Stimulated activated CD8-positive, alpha-beta memory T cell treated with anti-CD3 and anti-CD28 coated beads, Interleukin-7, amount 100 ng/mL, for 4 hours (primary cell): ENCODE measurements around the gene POLH.
"Not testable (repeated sequence)": the region's sequence is repeated elsewhere in the genome, so short reads cannot be mapped to it uniquely, and the experiment has no call there.

ENCODE experiments used
- DNase-seq, 2 donors: peaks; one replicate each; pipeline ENCODE4 v3.0.0-alpha.2; 2020; ENCODE audit warnings: low read depth in 2 of 2

Gene POLH

DNA sequence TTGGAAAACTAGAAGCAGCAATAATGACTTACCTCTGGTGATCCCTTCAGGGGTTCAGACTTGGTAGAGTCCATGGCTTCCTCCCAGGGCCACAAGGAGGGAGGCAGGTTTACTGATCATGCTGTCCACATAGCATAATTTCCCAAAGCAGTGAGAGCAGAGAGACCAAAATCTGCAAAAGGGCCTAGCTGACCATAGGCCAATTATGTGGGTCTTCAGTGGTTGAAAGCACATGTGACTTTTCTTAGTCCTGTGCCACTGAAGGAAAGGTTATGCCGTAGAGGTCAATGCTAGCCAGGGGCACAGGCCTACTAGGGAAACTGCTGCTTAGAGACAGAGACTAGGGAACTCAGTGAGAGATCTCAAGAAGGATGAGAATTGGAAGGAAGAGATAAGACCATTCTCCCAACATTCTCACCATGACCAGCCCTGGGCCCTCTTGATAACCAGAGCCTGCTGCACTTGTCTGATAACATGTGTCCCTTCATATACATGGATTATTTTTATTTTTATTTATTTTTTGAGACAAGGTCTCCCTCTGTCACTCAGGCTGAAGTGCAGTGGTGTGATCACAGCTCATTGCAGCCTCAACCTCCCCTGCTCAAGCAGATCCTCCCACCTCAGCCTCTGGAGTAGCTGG, 55.1 kb downstream of the POLH start:
- DNase-seq = no peak

DNA sequence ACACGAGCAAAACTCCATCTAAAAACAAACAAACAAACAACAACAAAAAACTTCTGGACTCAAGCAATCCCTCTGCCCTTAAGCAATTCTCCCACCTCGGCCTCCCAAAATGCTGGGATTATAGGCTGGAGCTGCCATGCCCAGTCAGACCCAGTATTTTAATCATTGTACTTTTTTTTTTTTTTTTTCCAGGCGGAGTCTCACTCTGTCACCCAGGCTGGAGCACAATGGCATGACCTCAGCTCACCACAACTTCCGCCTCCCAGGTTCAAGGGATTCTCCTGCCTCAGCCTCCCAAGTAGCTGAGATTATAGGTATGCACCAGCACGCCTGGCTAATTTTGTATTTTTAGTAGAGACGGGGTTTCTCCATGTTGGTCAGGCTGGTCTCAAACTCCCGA, 57.0 kb downstream of the POLH start:
- DNase-seq = not testable (repeated sequence)

DNA sequence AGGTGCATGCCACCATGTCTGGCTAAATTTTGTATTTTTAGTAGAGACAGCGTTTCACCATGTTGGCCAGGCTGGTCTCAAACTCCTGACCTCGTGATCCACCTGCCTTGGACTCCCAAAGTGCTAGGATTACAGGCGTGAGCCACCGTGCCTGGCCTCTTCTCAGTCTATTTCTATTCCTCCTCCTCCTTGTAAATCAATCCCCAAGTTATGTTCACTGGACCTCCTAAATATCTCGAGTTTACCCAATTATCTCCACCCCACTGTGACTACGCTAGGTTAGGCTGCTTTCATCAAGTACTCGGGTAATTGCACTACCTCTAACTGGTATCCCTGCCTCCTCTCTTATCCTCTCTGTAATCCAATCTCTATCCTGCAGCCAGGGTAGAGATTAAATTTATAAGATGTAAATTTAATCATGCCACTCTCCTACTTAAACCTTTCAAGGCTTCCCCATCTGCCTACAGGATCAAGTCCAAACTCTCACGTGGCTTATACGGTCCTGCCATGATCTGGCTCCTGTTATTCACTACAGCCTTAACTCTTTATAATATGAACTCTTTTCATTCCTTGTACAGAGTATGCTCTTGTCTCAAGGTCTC, 58.8 kb downstream of the POLH start:
- no peak for DNase-seq

DNA sequence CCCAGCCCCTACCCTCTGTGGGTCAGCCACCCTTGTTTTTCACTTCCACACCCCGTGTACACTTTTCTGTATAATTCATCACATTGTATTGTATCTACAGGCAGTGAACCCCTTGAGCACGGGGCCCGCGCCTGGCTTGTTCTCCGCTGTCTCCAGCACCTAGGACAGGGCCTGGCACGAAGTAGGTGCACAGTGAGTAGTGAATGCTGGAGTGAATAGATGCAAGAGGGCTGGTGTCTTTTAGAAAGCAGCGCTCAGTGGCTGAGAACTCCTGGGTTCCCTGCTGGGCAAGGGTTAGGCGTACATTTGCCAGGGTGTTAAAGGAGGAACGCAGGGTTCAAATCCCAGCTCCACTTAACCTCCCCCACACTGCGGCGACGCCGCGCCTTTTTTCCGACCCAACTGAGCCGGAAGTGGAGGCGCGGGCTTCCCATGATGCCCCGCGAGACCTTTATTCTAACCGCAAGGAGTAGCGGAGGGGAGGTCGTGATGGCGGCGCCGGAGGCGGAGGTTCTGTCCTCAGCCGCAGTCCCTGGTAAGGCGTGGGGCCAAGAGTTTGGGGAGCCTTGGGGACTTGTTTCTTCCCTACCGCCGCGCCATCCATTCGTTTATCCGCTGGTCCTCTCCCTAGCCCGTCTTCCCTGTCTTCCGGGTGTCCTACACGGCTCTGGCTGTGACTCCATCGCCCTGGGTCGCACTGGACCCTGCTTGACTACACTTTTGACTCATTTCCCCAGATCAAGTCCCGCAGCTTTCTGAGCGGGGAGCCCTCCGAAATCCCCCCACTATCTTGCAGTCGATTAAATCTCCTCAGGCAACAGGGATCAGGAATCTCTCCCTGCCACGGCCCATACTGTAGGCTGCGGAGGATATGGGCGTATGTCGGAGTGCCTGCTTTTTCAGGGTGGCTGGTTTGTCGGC, 59.7 kb downstream of the POLH start, which contains the start of gene MAD2L1BP:
MAD2L1BP (plus strand) TSS at position 454 of the 921 bp plus-strand sequence; CDS start at position 490, 36 bp downstream.
- DNase-seq = peak; percentile 73 to 81

DNA sequence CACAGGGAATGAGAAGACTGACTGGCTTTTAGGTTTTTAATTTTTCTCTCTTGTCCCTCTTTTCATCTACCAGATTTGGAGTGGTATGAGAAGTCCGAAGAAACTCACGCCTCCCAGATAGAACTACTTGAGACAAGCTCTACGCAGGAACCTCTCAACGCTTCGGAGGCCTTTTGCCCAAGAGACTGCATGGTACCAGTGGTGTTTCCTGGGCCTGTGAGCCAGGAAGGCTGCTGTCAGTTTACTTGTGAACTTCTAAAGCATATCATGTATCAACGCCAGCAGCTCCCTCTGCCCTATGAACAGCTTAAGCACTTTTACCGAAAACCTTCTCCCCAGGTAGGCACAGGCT, 60.3 kb downstream of the POLH start:
- DNase-seq = no peak

DNA sequence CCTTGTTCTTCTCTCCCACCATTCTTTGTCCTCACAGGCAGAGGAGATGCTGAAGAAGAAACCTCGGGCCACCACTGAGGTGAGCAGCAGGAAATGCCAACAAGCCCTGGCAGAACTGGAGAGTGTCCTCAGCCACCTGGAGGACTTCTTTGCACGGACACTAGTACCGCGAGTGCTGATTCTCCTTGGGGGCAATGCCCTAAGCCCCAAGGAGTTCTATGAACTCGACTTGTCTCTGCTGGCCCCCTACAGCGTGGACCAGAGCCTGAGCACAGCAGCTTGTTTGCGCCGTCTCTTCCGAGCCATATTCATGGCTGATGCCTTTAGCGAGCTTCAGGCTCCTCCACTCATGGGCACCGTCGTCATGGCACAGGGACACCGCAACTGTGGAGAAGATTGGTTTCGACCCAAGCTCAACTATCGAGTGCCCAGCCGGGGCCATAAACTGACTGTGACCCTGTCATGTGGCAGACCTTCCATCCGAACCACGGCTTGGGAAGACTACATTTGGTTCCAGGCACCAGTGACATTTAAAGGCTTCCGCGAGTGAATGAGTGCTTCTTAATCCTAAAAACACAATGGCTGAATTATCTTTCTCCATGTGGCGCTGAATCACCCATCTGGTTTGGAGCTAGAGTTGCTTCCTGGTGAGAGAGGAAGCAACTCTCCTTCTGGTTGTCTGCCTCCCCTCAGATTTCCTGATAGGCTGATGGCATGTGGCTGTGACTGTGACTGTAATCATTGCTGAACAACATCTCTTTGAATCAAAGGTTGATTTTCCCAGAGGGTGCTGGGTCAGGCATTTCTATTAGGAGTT, 64.2 kb downstream of the POLH start:
- no peak for DNase-seq

DNA sequence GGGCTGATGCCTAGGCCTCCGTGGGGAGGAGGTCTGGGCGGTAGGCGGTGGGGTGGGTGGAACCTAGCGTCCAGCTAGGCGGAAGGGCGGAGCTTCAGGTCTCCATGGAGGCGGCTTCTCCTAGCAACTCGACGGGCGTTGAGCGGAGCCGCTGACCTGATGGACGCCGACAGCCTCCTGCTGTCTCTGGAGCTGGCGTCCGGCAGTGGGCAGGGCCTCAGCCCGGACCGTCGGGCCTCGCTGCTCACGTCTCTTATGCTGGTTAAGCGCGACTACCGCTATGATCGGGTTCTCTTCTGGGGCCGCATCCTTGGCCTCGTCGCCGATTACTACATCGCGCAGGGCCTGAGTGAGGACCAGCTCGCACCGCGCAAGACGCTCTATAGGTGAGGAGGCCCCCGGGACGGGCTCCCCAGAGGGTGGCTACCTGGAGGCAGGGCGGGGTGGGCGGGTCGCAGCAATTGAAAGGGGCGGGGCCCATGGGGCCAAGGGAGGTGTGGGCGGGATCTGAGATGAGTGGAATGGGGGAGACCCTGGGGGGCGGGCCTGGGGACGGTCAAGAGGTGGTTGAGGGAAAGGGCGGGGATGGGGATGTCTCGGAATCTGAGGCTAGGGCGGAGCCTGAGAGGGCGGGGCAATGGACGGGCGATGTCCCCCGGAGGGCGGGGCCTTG, 69.1 kb downstream of the POLH start, which contains the start of gene RSPH9:
RSPH9 (plus strand) TSS at position 97 of the 673 bp plus-strand sequence; CDS start at position 160, 63 bp downstream.
- DNase-seq = peak; percentile 23 to 53

DNA sequence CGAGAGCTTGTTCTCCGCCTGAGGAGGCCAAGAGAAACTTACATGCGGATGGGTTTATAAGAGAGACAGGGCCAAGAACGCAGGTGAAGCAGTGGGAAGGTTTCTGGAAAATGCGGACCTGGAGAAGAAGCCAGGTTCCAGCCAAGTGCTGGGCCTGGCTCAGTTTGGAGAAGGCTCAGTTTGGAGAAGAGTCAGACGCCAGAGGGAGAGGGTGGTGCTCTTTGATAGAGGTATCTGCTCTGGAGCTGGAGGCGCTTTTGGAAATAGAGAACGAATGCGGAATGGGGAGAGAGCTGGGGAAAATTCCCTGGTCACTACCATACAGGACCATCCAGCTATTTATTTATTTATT, 69.6 kb downstream of the POLH start:
- DNase-seq = no peak

DNA sequence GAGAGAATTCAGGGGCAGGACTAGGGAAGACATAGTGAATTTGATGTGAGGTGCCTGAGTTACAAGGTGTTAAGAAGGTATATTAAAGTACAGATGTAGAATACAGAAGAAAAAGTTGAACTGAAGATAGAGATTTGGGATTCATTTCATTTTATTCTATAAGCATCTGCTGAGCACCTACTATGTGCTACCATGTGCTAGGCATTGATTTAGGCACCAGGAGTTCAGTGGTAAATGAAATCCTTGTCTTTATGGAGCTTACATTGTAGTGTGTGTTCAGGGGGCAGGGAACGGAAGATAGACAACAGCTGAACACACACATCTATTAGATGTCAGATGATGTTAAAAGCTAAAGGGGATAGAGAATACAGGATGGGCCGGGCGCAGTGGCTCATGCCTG, 71.6 kb downstream of the POLH start:
- DNase-seq = no peak

DNA sequence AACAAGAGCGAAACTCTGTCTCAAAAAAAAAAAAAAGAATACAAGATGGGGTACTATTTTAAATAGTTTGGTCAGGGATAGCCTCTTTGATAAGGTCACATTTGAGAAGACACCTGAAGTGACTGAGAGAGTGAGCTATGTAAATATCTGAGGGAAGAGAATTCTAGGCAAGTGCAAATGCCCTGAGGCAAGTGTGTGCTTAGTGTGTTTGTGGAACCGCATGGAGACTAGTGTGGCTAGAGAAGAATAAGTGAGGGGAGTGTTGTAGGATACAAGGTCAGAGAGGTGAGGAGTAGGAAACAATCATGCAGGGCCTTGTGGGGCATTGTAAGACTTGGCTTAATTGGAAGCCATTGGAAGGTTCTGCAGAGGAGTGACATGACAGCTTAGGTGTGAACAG, 72.3 kb downstream of the POLH start:
- DNase-seq = no peak

DNA sequence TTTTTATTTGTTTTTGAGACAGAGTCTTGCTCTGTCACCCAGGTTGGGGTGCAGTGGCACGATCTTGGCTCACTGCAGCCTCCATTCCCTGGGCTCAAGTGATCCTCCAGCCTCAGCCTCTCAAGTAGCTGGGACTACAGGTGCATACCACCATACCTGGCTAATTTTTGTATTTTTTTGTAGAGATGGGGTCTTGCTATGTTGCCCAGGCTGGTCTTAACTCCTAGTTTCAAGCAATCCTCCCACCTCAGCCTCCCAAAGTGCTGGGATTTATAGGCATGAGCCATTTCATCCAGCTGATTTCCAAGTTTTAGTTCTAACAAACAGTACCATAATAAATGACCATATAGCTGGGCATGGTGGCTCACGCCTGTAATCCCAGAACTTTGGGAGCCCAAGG, 76.8 kb downstream of the POLH start:
- not testable (repeated sequence) for DNase-seq

DNA sequence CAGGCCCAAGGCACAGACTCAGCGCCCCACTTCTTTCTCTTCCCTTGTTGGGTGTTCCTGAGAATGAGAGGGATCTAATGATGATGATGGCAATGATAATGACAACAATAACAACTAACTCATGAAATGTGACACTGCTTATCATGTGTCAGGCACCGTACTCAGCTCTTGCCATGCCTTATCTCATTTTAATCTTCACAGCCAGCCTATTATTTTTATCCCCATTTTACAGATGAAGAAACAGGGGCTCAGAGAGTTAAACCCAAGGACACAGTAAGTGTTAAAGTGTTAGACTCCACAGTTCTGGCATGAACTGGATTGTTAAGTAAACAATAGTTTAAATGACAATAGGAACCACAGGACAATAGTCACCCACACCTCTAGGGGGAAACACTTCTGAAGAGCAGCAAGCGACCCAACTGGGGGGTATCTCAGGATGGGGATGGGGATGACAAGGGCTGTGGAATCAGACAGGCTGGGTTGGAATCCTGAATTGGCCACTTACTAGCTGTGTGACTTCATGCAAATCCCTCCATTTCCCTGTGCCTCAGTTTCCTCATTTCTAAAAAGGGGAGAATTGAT, 81.3 kb downstream of the POLH start:
- DNase-seq = no peak

DNA sequence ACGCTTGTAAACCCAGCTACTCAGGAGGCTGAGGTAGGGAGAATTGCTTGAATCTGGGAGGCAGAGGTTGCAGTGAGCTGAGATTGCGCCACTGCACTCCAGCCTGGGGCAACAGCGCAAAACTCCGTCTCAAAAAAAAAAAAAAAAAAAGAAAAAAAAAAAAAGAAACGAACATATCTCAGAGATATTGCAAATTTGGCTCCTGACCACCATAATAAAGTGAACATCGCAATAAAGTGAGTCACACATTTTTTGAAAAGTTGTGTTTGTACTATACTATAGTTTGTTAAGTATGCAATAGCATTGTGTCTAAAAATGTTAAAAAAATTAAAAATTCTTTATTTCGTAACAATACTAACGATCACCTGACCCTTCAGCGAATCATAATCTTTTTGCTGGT, 82.2 kb downstream of the POLH start:
- DNase-seq = no peak

DNA sequence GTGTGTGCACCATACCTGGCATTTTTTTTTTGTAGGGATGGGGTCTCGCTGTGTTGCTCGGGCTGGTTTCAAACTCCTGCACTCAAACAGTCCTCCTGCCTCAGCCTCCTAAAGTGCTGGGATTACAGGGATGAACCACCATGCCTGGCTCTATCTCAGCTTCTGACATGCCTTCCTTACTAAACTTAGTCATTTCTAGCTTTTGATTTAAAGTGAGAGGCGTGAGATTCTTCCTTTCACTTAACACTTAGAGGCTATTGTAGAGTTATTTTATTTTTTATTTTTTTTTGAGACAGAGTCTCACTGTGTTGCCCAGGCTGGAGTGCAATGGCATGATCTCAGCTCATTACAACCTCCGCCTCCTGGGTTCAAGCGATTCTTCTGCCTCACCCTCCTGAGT, 87.0 kb downstream of the POLH start:
- not testable (repeated sequence) for DNase-seq
